HEK293 (cell line): ENCODE results near the gene APOBEC3A.

Experiments used
- CTCF ChIA-PET: fragments of 350-600 bp; formaldehyde crosslinking; extraction: SDS; loops from one replicate; lab custom pipeline; 2021; ENCODE audit warnings: antibody characterized with exemption; lab: Yijun Ruan, JAX
- POLR2A ChIA-PET: fragments of 300-600 bp; formaldehyde crosslinking; extraction: SDS; loops from one replicate; lab custom pipeline; 2020; ENCODE audit warnings: antibody characterized with exemption, inconsistent platforms; lab: Yijun Ruan, JAX
- H3K27ac ChIP-seq: fragments of 200-500 bp; sonication (Bioruptor generic); 2 replicates; pipeline ENCODE4 v1.5.1; 2014; ENCODE audit warnings: low read depth, low read length, control low read depth, inconsistent platforms; ENCODE audit errors: extremely low read depth
- H3K36me3 ChIP-seq, 2 experiments: fragments of 200-500 bp in 1 of 2; sonication (Bioruptor generic) in 1 of 2; 1 replicate in 1 of 2; 2 replicates in 1 of 2; pipeline ENCODE4 v1.5.1; 2014 to 2017; ENCODE audit warnings: inconsistent platforms in 2 of 2, low read length in 2 of 2; ENCODE audit not compliant: control insufficient read depth in 2 of 2, insufficient read depth in 1 of 2
- H3K4me1 ChIP-seq: fragments of 200-500 bp; sonication (Bioruptor generic); 2 replicates; pipeline ENCODE4 v1.5.1; 2014; ENCODE audit warnings: mild to moderate bottlenecking, low read length, inconsistent platforms; ENCODE audit not compliant: control insufficient read depth, insufficient read depth
- H3K4me3 ChIP-seq: 2 replicates; pipeline ENCODE4 v1.5.1; 2011; ENCODE audit warnings: low read depth, mild to moderate bottlenecking, control low read depth, low read length, moderate library complexity
- H3K9me3 ChIP-seq: fragments of 200-500 bp; sonication (Bioruptor generic); 2 replicates; pipeline ENCODE4 v1.5.1; 2014; ENCODE audit warnings: low read depth, low read length, inconsistent platforms; ENCODE audit not compliant: control insufficient read depth, insufficient read depth
- ATF2 ChIP-seq: fragments of 450-650 bp; formaldehyde crosslinking; IDR thresholded peaks from 2 replicates; pipeline ENCODE4 v1.5.1; 2016; ENCODE audit warnings: missing biosample characterization, missing genetic modification characterization, low read depth
- FEZF1 ChIP-seq: fragments of 450-650 bp; formaldehyde crosslinking; IDR thresholded peaks from 2 replicates; pipeline ENCODE4 v1.5.1; 2016; ENCODE audit warnings: missing biosample characterization, missing genetic modification characterization
- KLF16 ChIP-seq: fragments of 450-650 bp; formaldehyde crosslinking; IDR thresholded peaks from 2 replicates; pipeline ENCODE4 v1.5.1; 2017; ENCODE audit warnings: missing biosample characterization, missing genetic modification characterization
- OVOL3 ChIP-seq: fragments of 450-650 bp; formaldehyde crosslinking; IDR thresholded peaks from 2 replicates; pipeline ENCODE4 v1.5.1; 2016; ENCODE audit warnings: missing biosample characterization, missing genetic modification characterization
- SCRT1 ChIP-seq: fragments of 450-650 bp; formaldehyde crosslinking; IDR thresholded peaks from 2 replicates; pipeline ENCODE4 v1.5.1; 2016; ENCODE audit warnings: missing biosample characterization, missing genetic modification characterization, borderline replicate concordance
- SP3 ChIP-seq: fragments of 450-650 bp; formaldehyde crosslinking; IDR thresholded peaks from 2 replicates; pipeline ENCODE4 v1.5.1; 2016; ENCODE audit warnings: missing biosample characterization, missing genetic modification characterization
- ZBTB8A ChIP-seq: fragments of 450-650 bp; formaldehyde crosslinking; IDR thresholded peaks from 2 replicates; pipeline ENCODE4 v1.5.1; 2016; ENCODE audit warnings: missing biosample characterization, missing genetic modification characterization
- ZNF112 ChIP-seq: fragments of 450-650 bp; formaldehyde crosslinking; IDR thresholded peaks from 2 replicates; pipeline ENCODE4 v1.5.0; 2017; ENCODE audit warnings: missing biosample characterization, missing genetic modification characterization
- ZNF16 ChIP-seq: fragments of 450-650 bp; formaldehyde crosslinking; IDR thresholded peaks from 2 replicates; pipeline ENCODE4 v1.5.1; 2016; ENCODE audit warnings: low read depth, missing biosample characterization, missing genetic modification characterization
- ZNF2 ChIP-seq: fragments of 450-650 bp; formaldehyde crosslinking; IDR thresholded peaks from 2 replicates; pipeline ENCODE4 v1.5.1; 2016; ENCODE audit warnings: missing biosample characterization, missing genetic modification characterization
- ZNF239 ChIP-seq: fragments of 450-650 bp; formaldehyde crosslinking; IDR thresholded peaks from 2 replicates; pipeline ENCODE4 v1.5.1; 2016; ENCODE audit warnings: missing biosample characterization, missing genetic modification characterization
- ZNF302 ChIP-seq: fragments of 450-650 bp; formaldehyde crosslinking; IDR thresholded peaks from 2 replicates; pipeline ENCODE4 v1.5.1; 2016; ENCODE audit warnings: missing biosample characterization, missing genetic modification characterization, low read depth
- ZNF341 ChIP-seq: fragments of 450-650 bp; formaldehyde crosslinking; IDR thresholded peaks from 2 replicates; pipeline ENCODE4; 2016; ENCODE audit warnings: low read depth, missing biosample characterization, missing genetic modification characterization
- ZNF391 ChIP-seq: fragments of 450-650 bp; formaldehyde crosslinking; IDR thresholded peaks from 2 replicates; pipeline ENCODE4 v1.5.1; 2016; ENCODE audit warnings: low read depth, missing biosample characterization, missing genetic modification characterization, borderline replicate concordance
- ZNF558 ChIP-seq: fragments of 450-650 bp; formaldehyde crosslinking; IDR thresholded peaks from 2 replicates; pipeline ENCODE4 v1.5.1; 2016; ENCODE audit warnings: missing biosample characterization, missing genetic modification characterization
- ZNF571 ChIP-seq: fragments of 450-650 bp; formaldehyde crosslinking; IDR thresholded peaks from 2 replicates; pipeline ENCODE4 v1.5.0; 2017; ENCODE audit warnings: missing biosample characterization, missing genetic modification characterization
- ZNF707 ChIP-seq: fragments of 450-650 bp; formaldehyde crosslinking; IDR thresholded peaks from 2 replicates; pipeline ENCODE4 v1.5.1; 2016; ENCODE audit warnings: missing biosample characterization, missing genetic modification characterization
- ZNF791 ChIP-seq: fragments of 450-650 bp; formaldehyde crosslinking; IDR thresholded peaks from 2 replicates; pipeline ENCODE4 v1.5.1; 2016; ENCODE audit warnings: missing biosample characterization, missing genetic modification characterization
- TF ChIP-seq, protein P1 (sequence below): fragments of 450-650 bp; formaldehyde crosslinking; IDR thresholded peaks from 2 replicates; pipeline ENCODE4 v1.5.1; 2016; ENCODE audit warnings: missing biosample characterization, missing genetic modification characterization
- TF ChIP-seq, protein P2 (sequence below): fragments of 450-650 bp; formaldehyde crosslinking; conservative IDR thresholded peaks from 2 replicates; pipeline ENCODE4 v1.5.1; 2016; ENCODE audit warnings: low read depth, missing biosample characterization, missing genetic modification characterization
- TF ChIP-seq, protein P3 (sequence below): fragments of 450-650 bp; formaldehyde crosslinking; optimal IDR thresholded peaks from 2 replicates; pipeline ENCODE3; 2016; ENCODE audit warnings: missing biosample characterization, mild to moderate bottlenecking, missing genetic modification characterization

Gene APOBEC3A

GRCh38 chr22:38964306-38964705 is 6.9 kb downstream of the APOBEC3A start (continued):
- TF ChIP-seq ZNF2 (tag by site-specific recombination) (no peak), ZNF791 (tag by site-specific recombination) (no peak), ZNF16 (tag by site-specific recombination) (no peak)

DNA sequence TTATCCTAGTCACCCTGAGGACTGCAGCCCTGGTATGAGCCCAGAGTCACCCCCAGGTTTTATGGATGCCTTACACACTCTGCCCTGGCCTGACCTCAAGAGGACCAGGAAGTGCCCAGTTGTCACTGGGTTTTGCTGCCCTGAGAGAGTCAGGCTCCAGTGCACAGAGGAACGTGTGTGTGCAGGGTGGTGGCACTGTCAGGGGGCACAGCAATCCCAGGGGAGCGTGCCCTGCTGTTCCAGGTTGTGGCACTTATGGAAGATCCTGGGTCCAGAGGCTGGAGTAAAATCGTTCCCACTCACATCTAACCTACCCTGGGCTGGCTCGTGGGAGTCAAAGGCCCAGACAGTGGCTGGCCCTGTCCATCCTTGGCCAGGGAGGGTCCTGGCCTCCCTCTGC is 7.6 kb downstream of the APOBEC3A start:
- no peaks in the 10 kb centered on the region for H3K4me1 ChIP-seq
- TF ChIP-seq ZNF341 (tag by site-specific recombination) = peak; percentile 82
- no peak for TF ChIP-seq ZNF571
- TF ChIP-seq, all 188 proteins: peak for 1
- no peaks in the 10 kb centered on the region for H3K9me3 ChIP-seq
- ChIA-PET CTCF (interaction anchor here (1.3 kb wide), 1 partner anchor 9 kb away, joined by 6 read pairs; no protein-coding TSS in a partner anchor), POLR2A (no interaction called here)
- H3K4me3 ChIP-seq = no peak overlapping the region
- no peak overlapping the region for H3K27ac ChIP-seq
- no peaks in the 10 kb centered on the region for H3K36me3 ChIP-seq

DNA sequence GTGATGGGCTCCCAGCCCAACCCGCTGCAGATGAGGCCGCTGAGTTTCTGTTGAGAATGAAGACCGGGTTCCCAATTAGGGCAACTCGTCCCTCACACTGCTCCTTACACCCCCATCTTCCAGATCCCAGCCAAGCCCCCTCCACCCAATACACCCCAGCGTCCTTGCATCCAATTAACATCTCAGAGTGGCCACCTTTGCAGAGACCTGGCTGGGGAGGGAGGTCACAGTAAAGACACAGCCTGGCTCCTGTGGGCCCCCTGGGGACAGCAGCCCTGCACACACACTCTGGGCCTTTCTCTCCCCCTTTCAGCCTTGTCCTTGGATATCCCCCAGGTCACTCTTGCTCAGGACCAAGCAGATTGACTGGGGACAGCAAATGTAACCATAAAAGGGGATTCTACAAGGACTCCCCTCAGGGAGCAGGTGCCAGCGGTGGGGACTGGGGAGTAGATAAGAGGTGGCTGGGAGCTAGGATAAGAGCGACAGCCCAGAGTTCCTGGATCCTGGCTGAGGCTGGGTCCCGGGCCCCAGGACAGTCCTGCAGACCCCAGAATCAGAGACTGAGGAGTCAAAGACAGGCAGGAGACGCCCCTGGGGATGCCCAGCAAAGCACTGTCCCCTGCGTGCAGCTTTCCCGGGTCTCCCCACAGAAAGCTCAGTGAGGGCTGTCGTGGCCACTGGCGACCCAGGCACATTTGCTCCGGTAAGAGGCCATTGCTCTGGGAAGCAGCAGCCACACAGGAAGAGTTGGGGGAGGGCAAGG is 8.4 kb downstream of the APOBEC3A start:
- peak; percentile 57 for TF ChIP-seq ZNF341 (tag by site-specific recombination)
- no peak for TF ChIP-seq ZNF707 (tag by site-specific recombination)
- no peak for TF ChIP-seq ZBTB8A (tag by site-specific recombination)
- H3K4me3 ChIP-seq = no peak overlapping the region
- H3K36me3 ChIP-seq = no peaks in the 10 kb centered on the region
- no peaks in the 10 kb centered on the region for H3K4me1 ChIP-seq
- H3K9me3 ChIP-seq = no peaks in the 10 kb centered on the region
- no peak overlapping the region for H3K27ac ChIP-seq
- ChIA-PET POLR2A (no interaction called here), CTCF (interaction anchor here (1.2 kb wide), 1 partner anchor 96 kb away, joined by 6 read pairs; no protein-coding TSS in a partner anchor)

DNA sequence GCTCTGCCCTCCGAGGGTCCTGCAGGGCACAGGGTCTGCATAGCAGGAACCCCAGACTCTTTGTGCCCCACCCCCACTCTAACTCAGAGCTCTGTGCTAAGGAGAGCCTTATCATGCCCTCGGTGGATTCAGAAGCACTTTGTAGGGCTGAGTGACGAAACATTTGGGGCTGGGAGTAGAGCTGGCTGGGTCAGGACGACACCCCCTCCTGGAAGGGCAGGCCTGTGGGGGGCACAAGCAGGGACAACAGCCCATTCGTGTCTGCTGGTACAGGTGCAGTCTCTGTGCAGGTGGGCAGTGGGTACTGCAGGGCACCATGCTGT is 8.9 kb downstream of the APOBEC3A start:
- ChIA-PET POLR2A (no interaction called here), CTCF (interaction anchor here (1.2 kb wide), 1 partner anchor 96 kb away, joined by 6 read pairs; no protein-coding TSS in a partner anchor)
- H3K36me3 ChIP-seq = no peaks in the 10 kb centered on the region
- H3K9me3 ChIP-seq = no peaks in the 10 kb centered on the region
- TF ChIP-seq, protein P1, sequence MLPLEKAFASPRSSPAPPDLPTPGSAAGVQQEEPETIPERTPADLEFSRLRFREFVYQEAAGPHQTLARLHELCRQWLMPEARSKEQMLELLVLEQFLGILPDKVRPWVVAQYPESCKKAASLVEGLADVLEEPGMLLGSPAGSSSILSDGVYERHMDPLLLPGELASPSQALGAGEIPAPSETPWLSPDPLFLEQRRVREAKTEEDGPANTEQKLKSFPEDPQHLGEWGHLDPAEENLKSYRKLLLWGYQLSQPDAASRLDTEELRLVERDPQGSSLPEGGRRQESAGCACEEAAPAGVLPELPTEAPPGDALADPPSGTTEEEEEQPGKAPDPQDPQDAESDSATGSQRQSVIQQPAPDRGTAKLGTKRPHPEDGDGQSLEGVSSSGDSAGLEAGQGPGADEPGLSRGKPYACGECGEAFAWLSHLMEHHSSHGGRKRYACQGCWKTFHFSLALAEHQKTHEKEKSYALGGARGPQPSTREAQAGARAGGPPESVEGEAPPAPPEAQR = no peak
- TF ChIP-seq, protein P2, sequence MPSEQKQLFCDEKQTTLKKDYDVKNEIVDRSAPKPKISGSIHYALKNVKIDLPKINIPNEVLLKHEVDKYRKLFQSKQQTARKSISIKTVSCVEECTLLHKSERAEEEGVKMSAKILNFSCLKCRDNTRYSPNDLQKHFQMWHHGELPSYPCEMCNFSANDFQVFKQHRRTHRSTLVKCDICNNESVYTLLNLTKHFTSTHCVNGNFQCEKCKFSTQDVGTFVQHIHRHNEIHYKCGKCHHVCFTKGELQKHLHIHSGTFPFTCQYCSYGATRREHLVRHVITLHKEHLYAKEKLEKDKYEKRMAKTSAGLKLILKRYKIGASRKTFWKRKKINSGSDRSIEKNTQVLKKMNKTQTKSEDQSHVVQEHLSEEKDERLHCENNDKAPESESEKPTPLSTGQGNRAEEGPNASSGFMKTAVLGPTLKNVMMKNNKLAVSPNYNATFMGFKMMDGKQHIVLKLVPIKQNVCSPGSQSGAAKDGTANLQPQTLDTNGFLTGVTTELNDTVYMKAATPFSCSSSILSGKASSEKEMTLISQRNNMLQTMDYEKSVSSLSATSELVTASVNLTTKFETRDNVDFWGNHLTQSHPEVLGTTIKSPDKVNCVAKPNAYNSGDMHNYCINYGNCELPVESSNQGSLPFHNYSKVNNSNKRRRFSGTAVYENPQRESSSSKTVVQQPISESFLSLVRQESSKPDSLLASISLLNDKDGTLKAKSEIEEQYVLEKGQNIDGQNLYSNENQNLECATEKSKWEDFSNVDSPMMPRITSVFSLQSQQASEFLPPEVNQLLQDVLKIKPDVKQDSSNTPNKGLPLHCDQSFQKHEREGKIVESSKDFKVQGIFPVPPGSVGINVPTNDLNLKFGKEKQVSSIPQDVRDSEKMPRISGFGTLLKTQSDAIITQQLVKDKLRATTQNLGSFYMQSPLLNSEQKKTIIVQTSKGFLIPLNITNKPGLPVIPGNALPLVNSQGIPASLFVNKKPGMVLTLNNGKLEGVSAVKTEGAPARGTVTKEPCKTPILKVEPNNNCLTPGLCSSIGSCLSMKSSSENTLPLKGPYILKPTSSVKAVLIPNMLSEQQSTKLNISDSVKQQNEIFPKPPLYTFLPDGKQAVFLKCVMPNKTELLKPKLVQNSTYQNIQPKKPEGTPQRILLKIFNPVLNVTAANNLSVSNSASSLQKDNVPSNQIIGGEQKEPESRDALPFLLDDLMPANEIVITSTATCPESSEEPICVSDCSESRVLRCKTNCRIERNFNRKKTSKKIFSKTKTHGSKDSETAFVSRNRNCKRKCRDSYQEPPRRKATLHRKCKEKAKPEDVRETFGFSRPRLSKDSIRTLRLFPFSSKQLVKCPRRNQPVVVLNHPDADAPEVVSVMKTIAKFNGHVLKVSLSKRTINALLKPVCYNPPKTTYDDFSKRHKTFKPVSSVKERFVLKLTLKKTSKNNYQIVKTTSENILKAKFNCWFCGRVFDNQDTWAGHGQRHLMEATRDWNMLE = no peak
- TF ChIP-seq OVOL3 (tag by site-specific recombination) (no peak), SP3 (tag by site-specific recombination) (no peak), ATF2 (no peak), ZNF302 (tag by site-specific recombination) (no peak), ZNF239 (tag by site-specific recombination) (no peak), SCRT1 (tag by site-specific recombination) (no peak), ZNF112 (tag by site-specific recombination) (no peak), FEZF1 (tag by site-specific recombination) (no peak), KLF16 (tag by site-specific recombination) (no peak), ZNF391 (tag by site-specific recombination) (no peak), ZNF558 (tag by site-specific recombination) (no peak)
- TF ChIP-seq, protein P3, sequence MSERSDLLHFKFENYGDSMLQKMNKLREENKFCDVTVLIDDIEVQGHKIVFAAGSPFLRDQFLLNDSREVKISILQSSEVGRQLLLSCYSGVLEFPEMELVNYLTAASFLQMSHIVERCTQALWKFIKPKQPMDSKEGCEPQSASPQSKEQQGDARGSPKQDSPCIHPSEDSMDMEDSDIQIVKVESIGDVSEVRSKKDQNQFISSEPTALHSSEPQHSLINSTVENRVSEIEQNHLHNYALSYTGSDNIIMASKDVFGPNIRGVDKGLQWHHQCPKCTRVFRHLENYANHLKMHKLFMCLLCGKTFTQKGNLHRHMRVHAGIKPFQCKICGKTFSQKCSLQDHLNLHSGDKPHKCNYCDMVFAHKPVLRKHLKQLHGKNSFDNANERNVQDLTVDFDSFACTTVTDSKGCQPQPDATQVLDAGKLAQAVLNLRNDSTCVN (tag by site-specific recombination) = no peak
- H3K27ac ChIP-seq = no peak overlapping the region
- H3K4me1 ChIP-seq = no peaks in the 10 kb centered on the region
- H3K4me3 ChIP-seq = no peak overlapping the region
